Transverse colon (tissue), 4 donors: ENCODE results near the gene NCKIPSD.

Experiments used
- CTCF ChIP-seq, 5 experiments: fragments of 200-600 bp in 3 of 5; fragments of 450-650 bp in 2 of 5; sonication (generic) in 3 of 5; IDR thresholded peaks; 1 replicate in 2 of 5; 2 replicates in 3 of 5; pipeline ENCODE4 v1.5.1; 2016 to 2017; ENCODE audit warnings: antibody characterized with exemption in 5 of 5, inconsistent platforms in 3 of 5, mild to moderate bottlenecking in 2 of 5, moderate library complexity in 1 of 5
- EP300 ChIP-seq: sonication (generic); formaldehyde crosslinking; IDR thresholded peaks from one replicate; pipeline ENCODE4 v1.6.1; 2017; ENCODE audit warnings: antibody characterized with exemption, low read depth
- POLR2A ChIP-seq: fragments of 450-650 bp; IDR thresholded peaks from one replicate; pipeline ENCODE4 v1.6.1; 2016; ENCODE audit warnings: antibody characterized with exemption, mild to moderate bottlenecking, moderate library complexity
- POLR2AphosphoS5 ChIP-seq, 3 donors: sonication (generic); formaldehyde crosslinking; IDR thresholded peaks; one replicate each; pipeline ENCODE4 v1.6.1; 2016; ENCODE audit warnings: antibody characterized with exemption in 3 of 3

DNA sequence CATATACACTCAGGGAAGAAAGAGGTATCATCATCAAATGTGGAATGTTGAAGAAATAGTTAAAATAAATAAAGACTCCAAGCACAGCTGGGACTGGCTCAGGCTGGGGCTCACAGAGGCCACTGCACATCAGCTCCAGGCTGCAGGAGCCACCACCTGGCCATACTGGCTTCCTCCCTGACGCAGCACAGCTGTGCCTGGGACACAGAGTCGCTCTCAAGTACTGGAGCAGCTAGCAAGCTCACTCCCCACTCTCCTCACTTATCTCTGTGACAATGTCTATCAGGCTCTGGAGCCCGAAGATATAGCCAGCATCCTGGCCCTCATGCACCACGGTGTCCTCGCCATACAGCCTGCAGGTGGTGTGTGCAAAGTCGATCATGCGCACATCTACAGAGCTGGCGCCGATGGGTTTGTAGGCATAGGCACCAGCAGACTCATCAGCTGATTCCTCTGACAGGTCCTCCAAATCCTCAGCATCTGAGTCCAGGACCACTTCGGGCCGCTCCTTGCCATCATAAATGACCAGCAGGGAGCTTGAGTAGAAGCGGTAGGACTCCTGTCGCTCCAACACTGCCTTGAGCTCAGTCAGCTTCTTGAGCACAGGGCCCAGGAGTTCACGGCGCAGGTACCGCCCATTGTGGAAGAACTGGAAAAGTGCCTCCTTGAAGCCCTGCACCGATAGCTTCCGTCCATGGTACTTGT lies 2.5 kb upstream of the NCKIPSD start:
- no peak for TF ChIP-seq CTCF (IDR thresholded peaks at IDR 0.05)
- TF ChIP-seq POLR2A: no peak
- no peak for TF ChIP-seq POLR2AphosphoS5 (IDR thresholded peaks at IDR 0.05)
- no peak for TF ChIP-seq EP300
